GM12872 (cell line): ENCODE data around the gene OBSCN.

Experiments used
- CTCF ChIP-seq: IDR thresholded peaks from 3 replicates; pipeline ENCODE4 v1.5.1; 2011; ENCODE audit warnings: low read depth, mild to moderate bottlenecking, low read length, moderate library complexity; ENCODE audit not compliant: insufficient read depth

Gene OBSCN

DNA sequence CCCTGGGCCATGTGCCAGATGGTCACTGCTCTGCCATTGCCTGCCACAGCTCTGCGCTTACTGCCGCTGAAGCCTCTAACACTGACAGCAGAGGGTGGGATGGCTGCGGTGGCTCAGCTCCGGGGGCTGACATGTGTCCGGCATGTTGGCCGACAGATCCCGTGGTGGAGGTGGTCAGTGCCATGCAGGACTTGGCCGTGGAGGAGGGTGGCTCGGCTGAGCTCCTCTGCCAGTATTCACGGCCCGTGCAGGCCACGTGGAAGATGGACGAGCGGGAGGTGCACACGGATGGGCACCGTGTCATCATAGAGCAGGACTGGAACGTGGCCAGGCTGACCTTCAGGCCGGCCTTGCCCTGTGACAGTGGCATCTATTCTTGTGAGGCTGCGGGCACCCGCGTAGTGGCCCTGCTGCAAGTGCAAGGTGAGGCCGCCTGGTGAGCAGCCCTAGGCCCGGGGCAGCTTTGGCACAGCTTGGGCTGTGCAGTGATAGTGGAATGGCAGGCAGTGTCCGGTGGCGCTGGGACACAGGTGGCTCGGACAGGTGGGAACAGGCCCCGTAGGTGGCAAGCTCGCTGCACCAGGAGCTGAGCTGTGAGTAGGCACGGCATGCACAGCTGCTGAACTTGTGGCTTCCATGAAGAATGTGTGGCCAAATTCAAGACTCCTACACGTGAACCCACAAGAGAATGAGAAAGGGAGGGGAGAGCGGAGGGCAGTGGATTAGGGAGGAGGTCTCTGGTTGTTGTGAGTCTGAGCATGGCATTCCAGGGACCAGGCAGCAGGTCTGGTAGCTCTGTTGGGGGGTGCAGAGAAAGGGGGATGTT lies 107.0 kb downstream of the OBSCN start:
- no peak for TF ChIP-seq CTCF

GRCh38 chr1:228315484-228315944 lies 107.7 kb downstream of the OBSCN start:
- no peak for TF ChIP-seq CTCF

DNA sequence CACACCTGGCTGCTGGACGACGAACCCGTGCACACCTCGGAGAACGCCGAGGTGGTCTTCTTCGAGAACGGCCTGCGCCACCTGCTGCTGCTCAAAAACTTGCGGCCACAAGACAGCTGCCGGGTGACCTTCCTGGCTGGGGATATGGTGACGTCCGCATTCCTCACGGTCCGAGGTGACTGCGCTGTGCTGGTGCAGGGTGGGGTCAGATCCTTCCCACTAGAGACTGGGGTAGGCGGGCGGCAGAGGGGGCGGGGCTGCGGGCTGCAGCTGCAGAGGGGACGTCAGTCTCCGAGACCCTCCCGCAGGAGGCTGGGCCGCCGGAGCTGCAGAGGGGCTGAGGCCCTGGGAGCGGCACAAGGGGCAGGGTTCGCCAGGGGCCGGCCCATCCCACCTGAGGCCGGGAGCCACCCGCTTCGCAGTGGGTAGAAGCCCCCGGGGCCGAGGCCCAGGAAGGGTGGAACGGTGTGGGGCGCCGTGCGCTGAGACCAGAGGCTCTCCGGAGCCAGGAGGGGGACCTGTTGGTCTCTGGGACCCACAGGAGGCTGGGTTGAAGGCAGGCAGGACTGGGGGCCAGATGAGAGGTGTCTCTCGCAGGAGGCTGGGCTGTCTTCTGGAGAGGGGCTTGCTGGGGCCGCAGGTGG lies 108.2 kb downstream of the OBSCN start:
- no peak for TF ChIP-seq CTCF

DNA sequence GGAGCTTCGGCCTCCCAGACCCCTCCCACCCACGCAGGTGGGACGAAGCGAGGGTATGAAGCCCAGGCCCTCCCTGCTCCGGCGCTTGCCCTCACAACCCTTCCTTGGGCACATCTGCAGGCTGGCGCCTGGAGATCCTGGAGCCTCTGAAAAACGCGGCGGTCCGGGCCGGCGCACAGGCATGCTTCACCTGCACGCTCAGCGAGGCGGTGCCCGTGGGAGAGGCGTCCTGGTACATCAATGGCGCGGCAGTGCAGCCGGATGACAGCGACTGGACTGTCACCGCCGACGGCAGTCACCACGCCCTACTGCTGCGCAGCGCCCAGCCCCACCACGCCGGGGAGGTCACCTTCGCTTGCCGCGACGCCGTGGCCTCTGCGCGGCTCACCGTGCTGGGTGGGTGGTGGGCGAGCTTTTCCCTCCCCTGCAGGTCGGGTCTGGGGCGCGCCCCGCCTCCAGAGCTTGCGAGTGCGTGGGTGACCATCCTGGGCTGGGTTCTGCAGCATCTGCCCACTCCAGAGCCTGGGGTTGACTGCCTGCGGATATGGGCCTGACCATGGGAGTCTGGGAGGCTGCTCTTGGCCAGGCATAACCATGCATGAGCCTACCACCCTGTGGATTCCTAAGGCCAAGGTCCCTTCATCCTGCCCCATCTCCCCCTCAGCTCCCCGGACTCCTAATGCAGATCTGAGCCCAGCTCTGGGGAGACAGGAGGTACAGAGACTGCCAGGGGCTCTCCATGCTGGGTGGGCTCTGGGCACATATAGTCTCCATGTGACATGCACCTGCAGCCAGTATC lies 108.9 kb downstream of the OBSCN start:
- TF ChIP-seq CTCF: no peak

DNA sequence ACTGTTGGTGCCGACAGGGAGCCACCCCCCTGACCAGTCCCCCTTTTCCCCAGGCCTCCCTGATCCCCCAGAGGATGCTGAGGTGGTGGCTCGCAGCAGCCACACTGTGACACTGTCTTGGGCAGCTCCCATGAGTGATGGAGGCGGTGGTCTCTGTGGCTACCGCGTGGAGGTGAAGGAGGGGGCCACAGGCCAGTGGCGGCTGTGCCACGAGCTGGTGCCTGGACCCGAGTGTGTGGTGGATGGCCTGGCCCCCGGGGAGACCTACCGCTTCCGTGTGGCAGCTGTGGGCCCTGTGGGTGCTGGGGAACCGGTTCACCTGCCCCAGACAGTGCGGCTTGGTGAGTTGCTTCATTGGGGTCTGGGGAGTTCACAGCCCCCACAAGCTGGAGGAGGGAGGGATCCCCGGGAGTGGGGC lies 109.6 kb downstream of the OBSCN start:
- TF ChIP-seq CTCF: no peak

DNA sequence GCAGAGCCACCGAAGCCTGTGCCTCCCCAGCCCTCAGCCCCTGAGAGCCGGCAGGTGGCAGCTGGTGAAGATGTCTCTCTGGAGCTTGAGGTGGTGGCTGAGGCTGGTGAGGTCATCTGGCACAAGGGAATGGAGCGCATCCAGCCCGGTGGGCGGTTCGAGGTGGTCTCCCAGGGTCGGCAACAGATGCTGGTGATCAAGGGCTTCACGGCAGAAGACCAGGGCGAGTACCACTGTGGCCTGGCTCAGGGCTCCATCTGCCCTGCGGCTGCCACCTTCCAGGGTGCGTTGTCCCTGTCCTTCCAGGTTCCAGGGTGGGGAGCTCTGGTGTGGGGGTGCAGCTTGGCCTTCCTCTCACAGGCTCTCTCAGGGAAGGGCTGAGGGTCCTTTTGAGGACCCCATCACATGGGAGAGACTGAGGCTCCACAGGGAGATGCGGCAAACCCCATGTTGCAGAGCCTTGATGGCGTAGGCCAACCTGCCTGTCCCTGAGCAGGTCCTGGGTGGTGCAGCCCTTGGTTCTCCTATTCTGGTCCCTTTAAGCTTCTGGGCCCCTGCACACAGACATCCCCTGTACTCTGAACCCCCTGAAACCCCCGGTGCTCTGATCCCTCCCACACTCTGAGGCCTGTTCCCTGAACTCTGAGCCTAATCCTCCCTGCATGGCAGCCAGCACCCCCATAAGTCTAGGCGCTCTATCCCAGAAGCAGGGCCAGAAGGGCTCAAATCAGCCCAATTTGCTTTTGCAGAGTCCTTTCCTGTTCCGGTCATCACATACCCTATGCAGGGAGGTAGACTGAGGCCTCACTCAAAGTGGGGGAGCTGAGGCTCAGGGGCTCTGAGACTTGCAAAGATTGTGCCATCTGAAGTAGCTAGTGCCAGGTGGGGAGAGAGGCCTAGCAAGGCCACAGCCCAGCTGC lies 110.3 kb downstream of the OBSCN start:
- TF ChIP-seq CTCF: no peak
